Panc1 (cell line): ENCODE data around the gene TSPAN3.

Experiments
- POLR2AphosphoS5 ChIP-seq: IDR thresholded peaks from 2 replicates; pipeline ENCODE4 v1.6.1; 2012; ENCODE audit warnings: mild to moderate bottlenecking, low read depth, low read length, moderate library complexity
- SIN3A ChIP-seq: IDR thresholded peaks from 2 replicates; pipeline ENCODE4 v1.6.1; 2012; ENCODE audit warnings: low read depth, mild to moderate bottlenecking, low read length, moderate library complexity, borderline replicate concordance; ENCODE audit not compliant: insufficient read depth
- TCF7L2 ChIP-seq: IDR thresholded peaks from 2 replicates; pipeline ENCODE4 v1.6.1; 2011; ENCODE audit warnings: mild to moderate bottlenecking, low read depth, low read length, inconsistent platforms
- TF ChIP-seq, protein P1 (sequence below): fragments of 450-650 bp; IDR thresholded peaks from 2 replicates; pipeline ENCODE4 v1.5.1; 2017; ENCODE audit warnings: mild to moderate bottlenecking
- TF ChIP-seq, protein P2 (sequence below), 2 experiments: IDR thresholded peaks; 2 replicates each; pipeline ENCODE4 v1.6.1; 2011 to 2012; ENCODE audit warnings: low read depth in 2 of 2, control low read depth in 1 of 2, low read length in 1 of 2, mild to moderate bottlenecking in 1 of 2, moderate library complexity in 1 of 2; ENCODE audit not compliant: insufficient read depth in 1 of 2

DNA sequence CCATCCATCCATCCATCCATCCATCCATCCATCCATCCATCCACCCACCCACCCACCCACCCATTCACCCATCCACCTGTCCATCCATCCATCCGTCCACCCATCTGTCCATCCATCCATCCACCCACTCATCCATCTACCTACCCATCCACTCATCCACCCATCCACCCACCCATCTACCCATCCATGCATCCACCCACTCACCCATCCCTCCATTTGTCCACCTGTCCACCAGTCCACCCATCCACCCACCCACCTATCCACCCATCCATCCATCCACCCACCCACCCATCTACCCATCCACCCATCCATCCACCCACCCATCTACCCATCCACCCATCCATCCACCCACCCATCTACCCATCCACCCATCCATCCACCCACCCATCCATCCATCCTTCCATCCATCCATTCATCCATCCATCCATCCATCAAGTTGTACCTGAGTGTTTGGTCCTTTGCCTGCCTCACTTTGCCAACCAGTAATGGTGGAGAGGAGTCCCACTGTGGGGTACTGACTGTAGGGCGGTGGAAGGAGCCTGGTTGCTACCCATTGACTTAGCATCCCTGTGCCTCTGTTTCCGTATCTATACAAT lies 58.7 kb downstream of the TSPAN3 start:
- TF ChIP-seq, protein P1, sequence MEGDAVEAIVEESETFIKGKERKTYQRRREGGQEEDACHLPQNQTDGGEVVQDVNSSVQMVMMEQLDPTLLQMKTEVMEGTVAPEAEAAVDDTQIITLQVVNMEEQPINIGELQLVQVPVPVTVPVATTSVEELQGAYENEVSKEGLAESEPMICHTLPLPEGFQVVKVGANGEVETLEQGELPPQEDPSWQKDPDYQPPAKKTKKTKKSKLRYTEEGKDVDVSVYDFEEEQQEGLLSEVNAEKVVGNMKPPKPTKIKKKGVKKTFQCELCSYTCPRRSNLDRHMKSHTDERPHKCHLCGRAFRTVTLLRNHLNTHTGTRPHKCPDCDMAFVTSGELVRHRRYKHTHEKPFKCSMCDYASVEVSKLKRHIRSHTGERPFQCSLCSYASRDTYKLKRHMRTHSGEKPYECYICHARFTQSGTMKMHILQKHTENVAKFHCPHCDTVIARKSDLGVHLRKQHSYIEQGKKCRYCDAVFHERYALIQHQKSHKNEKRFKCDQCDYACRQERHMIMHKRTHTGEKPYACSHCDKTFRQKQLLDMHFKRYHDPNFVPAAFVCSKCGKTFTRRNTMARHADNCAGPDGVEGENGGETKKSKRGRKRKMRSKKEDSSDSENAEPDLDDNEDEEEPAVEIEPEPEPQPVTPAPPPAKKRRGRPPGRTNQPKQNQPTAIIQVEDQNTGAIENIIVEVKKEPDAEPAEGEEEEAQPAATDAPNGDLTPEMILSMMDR = no peak
- TF ChIP-seq POLR2AphosphoS5 (no peak), SIN3A (no peak), TCF7L2 (no peak)
- TF ChIP-seq, protein P2, sequence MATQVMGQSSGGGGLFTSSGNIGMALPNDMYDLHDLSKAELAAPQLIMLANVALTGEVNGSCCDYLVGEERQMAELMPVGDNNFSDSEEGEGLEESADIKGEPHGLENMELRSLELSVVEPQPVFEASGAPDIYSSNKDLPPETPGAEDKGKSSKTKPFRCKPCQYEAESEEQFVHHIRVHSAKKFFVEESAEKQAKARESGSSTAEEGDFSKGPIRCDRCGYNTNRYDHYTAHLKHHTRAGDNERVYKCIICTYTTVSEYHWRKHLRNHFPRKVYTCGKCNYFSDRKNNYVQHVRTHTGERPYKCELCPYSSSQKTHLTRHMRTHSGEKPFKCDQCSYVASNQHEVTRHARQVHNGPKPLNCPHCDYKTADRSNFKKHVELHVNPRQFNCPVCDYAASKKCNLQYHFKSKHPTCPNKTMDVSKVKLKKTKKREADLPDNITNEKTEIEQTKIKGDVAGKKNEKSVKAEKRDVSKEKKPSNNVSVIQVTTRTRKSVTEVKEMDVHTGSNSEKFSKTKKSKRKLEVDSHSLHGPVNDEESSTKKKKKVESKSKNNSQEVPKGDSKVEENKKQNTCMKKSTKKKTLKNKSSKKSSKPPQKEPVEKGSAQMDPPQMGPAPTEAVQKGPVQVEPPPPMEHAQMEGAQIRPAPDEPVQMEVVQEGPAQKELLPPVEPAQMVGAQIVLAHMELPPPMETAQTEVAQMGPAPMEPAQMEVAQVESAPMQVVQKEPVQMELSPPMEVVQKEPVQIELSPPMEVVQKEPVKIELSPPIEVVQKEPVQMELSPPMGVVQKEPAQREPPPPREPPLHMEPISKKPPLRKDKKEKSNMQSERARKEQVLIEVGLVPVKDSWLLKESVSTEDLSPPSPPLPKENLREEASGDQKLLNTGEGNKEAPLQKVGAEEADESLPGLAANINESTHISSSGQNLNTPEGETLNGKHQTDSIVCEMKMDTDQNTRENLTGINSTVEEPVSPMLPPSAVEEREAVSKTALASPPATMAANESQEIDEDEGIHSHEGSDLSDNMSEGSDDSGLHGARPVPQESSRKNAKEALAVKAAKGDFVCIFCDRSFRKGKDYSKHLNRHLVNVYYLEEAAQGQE (IDR thresholded peaks at IDR 0.05; ENCODE audit: insufficient read depth in 1 of 2, low read depth in 2 of 2, low read length in 1 of 2) = no peak
